HG02973 (cell line): ENCODE data around the gene TIMELESS.
"Not testable (repeated sequence)": the region's sequence is repeated elsewhere in the genome, so short reads cannot be mapped to it uniquely, and the experiment has no call there.

Experiments
- ATAC-seq: cut with Tn5 transposase; IDR thresholded peaks from one replicate; pipeline ENCODE4 v1.9.1; 2021; ENCODE audit warnings: moderate library complexity; ENCODE audit not compliant: unreplicated experiment

Gene TIMELESS

DNA sequence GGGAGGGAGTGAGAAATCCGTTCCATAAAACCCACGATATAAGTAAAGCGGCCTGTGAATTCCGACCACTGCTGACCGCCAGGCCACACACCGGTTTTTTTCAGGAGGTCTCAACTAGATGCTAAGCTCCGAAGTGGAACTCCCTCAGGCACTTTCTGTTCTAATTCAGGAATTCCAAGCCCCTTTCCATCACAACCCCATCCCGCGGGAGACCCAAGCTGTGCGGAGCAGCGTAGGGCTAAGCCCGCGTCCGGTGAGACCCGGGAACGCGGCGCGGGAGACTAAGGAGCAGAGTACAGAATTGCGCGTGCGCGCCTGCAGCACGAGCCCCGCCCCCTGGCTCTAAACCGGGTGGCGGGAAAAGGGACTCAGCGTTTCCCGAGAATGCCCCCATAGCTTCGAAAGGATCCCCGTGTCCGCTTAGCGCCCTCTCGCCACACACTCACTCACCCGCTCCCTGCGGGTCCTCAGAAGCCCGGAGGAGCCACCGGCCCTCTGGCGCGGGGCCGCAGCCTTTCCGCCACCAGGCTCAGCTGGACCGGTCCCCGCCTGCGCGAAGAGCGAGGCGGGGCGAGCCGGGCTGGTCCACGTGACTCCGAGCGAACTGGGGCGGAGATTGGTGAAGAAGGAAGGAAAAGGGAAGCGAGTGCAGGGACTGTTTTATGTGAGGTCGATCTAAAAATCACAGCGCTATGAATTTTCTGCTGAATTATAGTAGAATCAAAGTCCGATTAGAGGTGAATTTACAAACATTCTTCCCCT, at the start of gene TIMELESS:
TSS of gene TIMELESS (minus strand) at position 567 of the 762 bp plus-strand sequence. CDS start 15,256 bp downstream, outside the sequence.
- ATAC-seq, result peak; percentile 92

DNA sequence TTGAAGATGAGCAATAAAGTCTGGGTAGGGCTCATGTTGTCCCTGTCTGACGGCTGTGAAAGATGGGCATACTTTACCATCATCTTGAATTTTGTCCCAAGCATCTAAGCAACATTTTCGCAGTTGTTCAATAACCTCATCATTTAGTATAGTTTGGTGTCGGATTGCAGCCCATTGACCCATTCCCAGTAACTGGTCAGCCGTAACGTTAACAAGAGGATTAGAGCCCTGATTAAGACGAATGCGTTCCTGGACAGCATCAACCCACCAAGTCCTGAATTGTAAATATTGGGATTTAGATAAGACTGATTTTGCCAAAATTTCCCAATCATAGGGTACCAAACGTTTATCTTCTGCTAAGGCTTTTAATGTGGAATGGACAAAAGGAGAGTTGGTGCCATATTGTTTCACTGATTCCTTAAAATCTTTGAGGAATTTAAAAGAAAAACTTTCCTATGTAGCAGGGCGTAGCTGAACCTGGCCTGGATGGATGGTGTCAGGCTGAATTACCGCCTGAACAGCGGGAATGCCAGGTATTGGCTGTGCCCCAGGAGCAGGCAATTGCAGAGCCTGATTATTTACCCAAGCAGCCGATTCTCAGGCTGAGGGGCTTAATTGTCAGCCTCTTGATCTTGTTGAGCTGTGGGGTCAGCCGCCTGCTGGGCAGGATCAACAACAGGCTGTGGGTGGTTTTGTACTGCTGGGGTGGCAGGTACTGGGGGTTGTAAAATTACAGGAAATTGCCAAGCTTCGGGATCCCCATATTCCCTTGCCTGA, 49.1 kb upstream of the TIMELESS start:
- not testable (repeated sequence) for ATAC-seq

DNA sequence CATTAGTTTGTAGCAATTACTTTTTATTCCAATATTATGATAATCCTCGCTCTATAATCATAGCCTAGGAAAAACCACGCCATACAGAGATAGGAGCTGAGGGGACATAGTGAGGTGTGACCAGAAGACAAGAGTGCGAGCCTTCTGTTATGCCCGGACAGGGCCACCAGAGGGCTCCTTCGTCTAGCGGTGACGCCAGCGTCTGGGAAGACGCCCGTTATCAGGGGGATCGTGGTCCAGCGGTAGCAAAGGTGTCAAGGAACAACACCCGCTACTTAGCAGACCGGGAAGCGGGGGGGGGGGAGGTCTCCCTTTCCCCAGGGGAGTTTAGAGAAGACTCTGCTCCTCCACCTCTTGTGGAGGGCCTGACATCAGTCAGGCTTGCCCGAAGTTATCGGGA, 47.5 kb upstream of the TIMELESS start:
- not testable (repeated sequence) for ATAC-seq

DNA sequence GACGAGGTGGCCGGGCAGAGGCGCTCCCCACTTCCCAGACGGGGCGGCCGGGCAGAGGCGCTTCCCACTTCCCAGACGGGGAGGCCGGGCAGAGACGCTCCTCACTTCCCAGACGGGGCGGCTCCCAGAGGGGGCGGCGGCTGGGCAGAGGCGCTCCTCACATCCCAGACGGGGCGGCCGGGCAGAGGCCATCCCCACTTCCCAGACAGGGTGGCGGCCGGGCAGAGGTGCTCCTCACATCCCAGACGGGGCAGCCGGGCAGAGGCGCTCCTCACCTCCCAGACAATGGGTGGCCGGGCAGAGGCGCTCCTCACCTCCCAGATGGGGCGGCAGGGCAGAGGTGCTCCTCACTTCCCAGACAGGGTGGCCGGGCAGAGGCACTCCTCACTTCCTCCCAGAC, 45.3 kb upstream of the TIMELESS start:
- ATAC-seq, result not testable (repeated sequence)

GRCh38 chr12:56494106-56494415, 44.8 kb upstream of the TIMELESS start:
- ATAC-seq, result not testable (repeated sequence)

- ATAC-seq, result not testable (repeated sequence)
Measured at GRCh38 chr12:56493409-56494105, 44.3 kb upstream of the TIMELESS start.

GRCh38 chr12:56490360-56490759, 41.1 kb upstream of the TIMELESS start:
- no peak for ATAC-seq

GRCh38 chr12:56488041-56488955, 39.1 kb upstream of the TIMELESS start, which contains the start of gene GLS2:
Gene GLS2 (minus strand): TSS chr12:56488161. CDS start chr12:56488118, 43 bp downstream.
- ATAC-seq, result peak; percentile 84

- peak; percentile 30 for ATAC-seq
Measured at GRCh38 chr12:56487448-56488040, 38.3 kb upstream of the TIMELESS start.

GRCh38 chr12:56486694-56487093, 37.5 kb upstream of the TIMELESS start:
- ATAC-seq, result no peak

DNA sequence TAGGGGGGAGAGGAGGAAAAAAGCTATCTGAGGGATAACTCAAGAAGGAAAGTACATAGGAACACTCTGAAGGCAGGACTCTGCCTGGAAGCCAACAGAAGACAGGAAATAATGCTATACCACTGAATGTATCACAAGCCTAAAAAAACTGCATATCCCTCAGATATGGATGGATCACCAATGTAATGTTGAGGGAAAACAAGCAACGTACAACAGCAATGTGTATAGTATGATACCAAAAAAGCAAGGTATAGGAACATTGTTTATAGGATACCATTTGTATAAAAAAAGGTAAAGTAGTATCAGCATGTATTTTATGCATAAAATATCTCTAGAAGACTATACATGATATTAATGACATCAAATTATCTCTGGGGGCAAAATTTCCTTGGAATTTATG, 35.3 kb upstream of the TIMELESS start:
- ATAC-seq, result no peak

DNA sequence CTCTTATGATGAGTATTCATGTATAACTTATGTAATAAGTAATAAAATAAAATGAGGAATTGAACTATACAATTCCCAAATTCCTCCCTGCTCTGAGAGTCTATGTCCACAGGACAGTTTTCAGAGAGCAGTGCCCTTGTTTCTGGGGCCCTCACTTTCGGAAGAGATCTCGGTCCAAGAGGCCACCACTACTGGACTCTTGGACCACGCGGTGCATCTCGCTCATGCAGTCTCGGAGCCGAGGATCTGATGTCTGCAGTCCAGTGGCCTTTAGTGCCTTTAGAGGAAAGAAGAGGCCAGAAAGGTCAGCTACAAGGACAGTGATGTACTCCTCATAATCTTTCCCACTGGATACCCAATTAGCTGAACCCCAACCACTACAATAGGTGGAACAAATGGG, 30.4 kb upstream of the TIMELESS start:
- no peak for ATAC-seq

GRCh38 chr12:56477521-56478225, 28.4 kb upstream of the TIMELESS start:
- ATAC-seq, result no peak

DNA sequence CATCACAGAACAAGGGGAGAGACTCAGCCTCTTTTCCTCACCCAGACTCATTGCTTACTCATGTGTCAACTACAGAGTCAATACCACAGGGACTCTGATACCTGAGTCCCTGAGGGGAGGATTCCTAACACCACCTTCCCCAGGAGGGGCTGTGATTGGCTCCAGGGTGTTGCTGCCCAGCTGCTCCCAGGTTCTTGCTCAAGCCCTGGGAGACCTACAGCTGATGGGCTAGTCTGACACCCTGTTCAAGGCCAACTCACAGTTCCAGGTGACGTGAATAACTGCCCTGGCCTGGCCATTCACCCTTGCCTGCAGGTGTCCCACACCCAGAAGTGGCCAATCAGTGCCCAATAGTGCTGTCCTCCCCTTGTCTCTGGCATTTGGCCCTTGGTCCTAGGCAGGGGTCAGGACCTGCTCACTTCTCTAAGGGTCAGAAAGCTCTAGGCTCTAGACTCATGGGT, 27.8 kb upstream of the TIMELESS start:
- no peak for ATAC-seq

DNA sequence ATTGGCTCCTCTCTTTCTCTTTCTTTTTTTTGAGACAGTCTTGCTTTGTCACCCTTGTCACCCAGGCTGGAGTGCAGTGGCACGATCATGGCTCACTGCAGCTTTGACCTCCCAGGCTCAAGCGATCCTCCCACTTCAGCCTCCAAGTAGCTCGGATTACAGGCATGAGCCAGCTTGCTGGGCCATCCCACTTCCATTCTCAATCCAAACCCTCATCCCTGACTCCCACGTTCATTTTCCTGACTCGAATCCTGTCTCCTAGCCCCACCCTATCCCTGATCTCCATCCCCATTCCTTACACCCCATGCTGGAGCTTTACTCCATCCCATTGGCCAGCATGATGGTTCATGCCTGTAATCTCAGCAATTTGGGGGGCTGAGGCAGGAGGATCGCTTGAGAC, 26.9 kb upstream of the TIMELESS start:
- no peak for ATAC-seq

DNA sequence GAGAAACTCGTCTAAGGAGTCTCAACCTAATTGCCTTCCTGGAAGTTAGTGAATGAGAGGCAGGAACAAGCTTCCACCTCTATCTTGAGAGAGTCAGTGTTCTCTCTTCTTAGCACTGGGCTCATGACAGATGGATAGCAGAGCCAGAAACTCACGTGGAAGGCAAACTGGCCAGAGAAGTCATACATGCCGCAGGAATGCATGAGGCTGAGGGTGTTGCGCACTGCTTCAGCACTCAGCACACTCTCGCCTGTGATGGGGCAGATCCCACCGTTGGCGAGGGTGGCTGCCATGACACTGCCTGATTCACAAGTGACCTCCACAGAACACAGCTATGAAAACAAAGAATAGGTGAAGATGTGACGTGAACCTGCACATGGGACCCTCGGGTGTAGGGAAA, 25.2 kb upstream of the TIMELESS start:
- no peak for ATAC-seq

- ATAC-seq, result no peak
Measured at GRCh38 chr12:56469007-56469930, 20.0 kb upstream of the TIMELESS start.
